ENCODE results near the gene TMEM117.
"Not testable (repeated sequence)": the region's sequence is repeated elsewhere in the genome, so short reads cannot be mapped to it uniquely, and the experiment has no call there.

Gene TMEM117

DNA sequence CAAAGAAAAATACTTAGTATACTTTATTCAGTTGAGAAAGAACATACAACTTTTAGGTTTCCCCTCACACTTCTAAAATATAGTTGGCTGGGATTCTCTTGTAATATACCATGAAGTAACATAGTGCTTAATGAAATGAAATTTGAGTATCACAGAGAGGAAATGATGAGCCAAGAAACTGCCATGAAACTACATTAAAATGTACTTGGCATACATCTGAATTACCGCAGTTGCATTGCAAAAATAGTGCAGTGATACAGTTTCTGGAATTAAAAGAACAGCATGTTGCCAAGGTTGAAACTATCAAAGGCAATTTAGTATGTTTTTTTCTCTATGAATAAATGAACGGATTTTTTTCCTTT, 389.2 kb downstream of the TMEM117 start:
- Mint-ChIP-seq H3K9me3 (no peaks in the 10 kb centered on the region), H3K4me3 (no peak overlapping the region), H3K27ac (no peak overlapping the region), H3K4me1 (no peaks in the 10 kb centered on the region), H3K27me3 (no peaks in the 10 kb centered on the region), H3K36me3 (ENCODE audit: low read depth) (no peaks in the 10 kb centered on the region)
- ATAC-seq (no peak), DNase-seq (no peak)

DNA sequence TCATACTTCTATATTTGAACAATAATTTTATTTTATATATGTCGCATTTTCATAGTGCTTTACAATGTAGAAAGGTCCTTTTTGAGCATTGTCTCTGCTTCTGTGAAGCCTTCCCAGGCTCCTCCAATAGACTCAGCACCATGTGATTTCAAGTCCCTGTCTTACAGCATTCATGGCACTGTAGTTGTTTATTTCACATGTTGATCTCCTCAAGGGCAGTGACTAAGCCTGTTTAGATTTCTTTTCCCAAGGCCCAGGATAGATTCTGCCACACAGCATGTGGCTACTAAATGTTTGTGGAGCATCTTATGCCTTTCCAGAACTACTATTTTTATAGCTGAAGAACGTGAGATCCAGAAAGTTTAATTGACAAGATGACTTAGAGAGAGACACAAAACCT, 391.7 kb downstream of the TMEM117 start:
- no peak for ATAC-seq

DNA sequence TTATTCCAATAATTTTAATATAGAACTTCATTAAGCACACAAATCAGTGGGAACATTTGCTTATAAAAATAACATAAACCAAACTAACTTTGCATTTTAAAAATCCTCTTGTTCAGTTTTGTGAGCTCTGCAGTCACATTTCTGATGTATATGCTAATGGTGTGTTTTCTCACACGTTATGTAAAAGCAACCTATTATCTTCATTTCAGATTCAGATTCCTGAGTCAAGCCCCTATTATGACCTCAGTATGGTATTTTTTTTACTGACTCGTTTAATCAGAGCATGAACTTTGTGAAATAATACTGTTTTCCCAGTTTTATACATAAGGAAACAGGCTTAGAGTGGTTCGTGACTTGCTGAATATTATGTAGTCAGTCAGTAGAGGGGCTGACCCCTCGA, 394.0 kb downstream of the TMEM117 start:
- H3K27me3 Mint-ChIP-seq: no peaks in the 10 kb centered on the region
- H3K27ac Mint-ChIP-seq: no peak overlapping the region
- H3K4me3 Mint-ChIP-seq: no peak overlapping the region
- no peaks in the 10 kb centered on the region for H3K4me1 Mint-ChIP-seq
- no peaks in the 10 kb centered on the region for H3K36me3 Mint-ChIP-seq (ENCODE audit: low read depth)
- ATAC-seq (no peak), DNase-seq (no peak)
- H3K9me3 Mint-ChIP-seq: no peaks in the 10 kb centered on the region

More for the DNA sequence above, 391.7 kb downstream of the TMEM117 start:
- no peaks in the 10 kb centered on the region for H3K36me3 Mint-ChIP-seq (ENCODE audit: low read depth)
- H3K4me1 Mint-ChIP-seq: no peaks in the 10 kb centered on the region
- H3K27ac Mint-ChIP-seq: no peak overlapping the region
- H3K27me3 Mint-ChIP-seq: no peaks in the 10 kb centered on the region
- H3K4me3 Mint-ChIP-seq: no peak overlapping the region
- no peak for DNase-seq
- no peaks in the 10 kb centered on the region for H3K9me3 Mint-ChIP-seq

- Mint-ChIP-seq H3K4me3 (no peak overlapping the region), H3K36me3 (ENCODE audit: low read depth) (no peaks in the 10 kb centered on the region)
- DNase-seq: no peak
These were observed 399.8 kb downstream of the TMEM117 start for GRCh38 chr12:44235674-44236073.

DNA sequence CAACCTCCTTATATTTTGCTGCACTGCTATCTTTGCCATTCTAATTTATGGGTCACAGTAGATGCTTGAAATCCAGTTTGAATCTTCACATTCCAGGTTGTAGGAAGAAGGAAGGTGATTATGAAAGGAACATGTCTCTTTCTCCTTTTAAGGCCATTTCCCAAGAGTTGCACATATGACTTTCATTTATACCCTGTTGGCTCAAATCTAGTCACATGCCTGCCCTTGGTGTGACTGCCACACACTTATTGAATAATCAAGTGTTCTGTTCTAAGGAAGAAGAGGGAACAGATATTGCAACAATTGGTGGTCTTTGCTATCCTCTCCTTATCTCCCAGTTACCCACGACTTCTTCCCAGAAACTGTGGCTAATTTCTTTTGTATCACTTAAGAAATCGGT, 404.3 kb downstream of the TMEM117 start:
- no peaks in the 10 kb centered on the region for H3K4me1 Mint-ChIP-seq
- H3K27me3 Mint-ChIP-seq: no peaks in the 10 kb centered on the region
- H3K4me3 Mint-ChIP-seq: no peak overlapping the region
- H3K27ac Mint-ChIP-seq: no peak overlapping the region
- DNase-seq: no peak
- H3K9me3 Mint-ChIP-seq: peaks cover 8% of the 10 kb centered on the region
- peaks cover 3% of the 10 kb centered on the region for H3K36me3 Mint-ChIP-seq (ENCODE audit: low read depth)
- ATAC-seq: no peak

More at GRCh38 chr12:44235674-44236073, 399.8 kb downstream of the TMEM117 start:
- no peak for ATAC-seq
- Mint-ChIP-seq H3K9me3 (no peaks in the 10 kb centered on the region), H3K4me1 (no peaks in the 10 kb centered on the region), H3K27me3 (no peaks in the 10 kb centered on the region), H3K27ac (no peak overlapping the region)

GRCh38 chr12:44245932-44246331, 410.1 kb downstream of the TMEM117 start:
- Mint-ChIP-seq H3K4me1 (no peaks in the 10 kb centered on the region), H3K4me3 (no peak overlapping the region), H3K9me3 (peaks cover 8% of the 10 kb centered on the region), H3K36me3 (ENCODE audit: low read depth) (peaks cover 6% of the 10 kb centered on the region), H3K27ac (no peak overlapping the region), H3K27me3 (no peaks in the 10 kb centered on the region)
- DNase-seq (no peak), ATAC-seq (no peak)

- peaks cover 8% of the 10 kb centered on the region for H3K9me3 Mint-ChIP-seq
- peaks cover 6% of the 10 kb centered on the region for H3K36me3 Mint-ChIP-seq (ENCODE audit: low read depth)
- no peaks in the 10 kb centered on the region for H3K4me1 Mint-ChIP-seq
- no peak for ATAC-seq
- DNase-seq: no peak
- no peak overlapping the region for H3K4me3 Mint-ChIP-seq
- H3K27ac Mint-ChIP-seq: no peak overlapping the region
- no peaks in the 10 kb centered on the region for H3K27me3 Mint-ChIP-seq
These were observed 410.7 kb downstream of the TMEM117 start for GRCh38 chr12:44246482-44247105.

GRCh38 chr12:44247588-44247987, 411.7 kb downstream of the TMEM117 start:
- ATAC-seq (no peak), DNase-seq (no peak)
- peaks cover 6% of the 10 kb centered on the region for H3K36me3 Mint-ChIP-seq (ENCODE audit: low read depth)
- H3K27me3 Mint-ChIP-seq: no peaks in the 10 kb centered on the region
- H3K27ac Mint-ChIP-seq: no peak overlapping the region
- H3K4me3 Mint-ChIP-seq: no peak overlapping the region
- peaks cover 8% of the 10 kb centered on the region for H3K9me3 Mint-ChIP-seq
- H3K4me1 Mint-ChIP-seq: no peaks in the 10 kb centered on the region

DNA sequence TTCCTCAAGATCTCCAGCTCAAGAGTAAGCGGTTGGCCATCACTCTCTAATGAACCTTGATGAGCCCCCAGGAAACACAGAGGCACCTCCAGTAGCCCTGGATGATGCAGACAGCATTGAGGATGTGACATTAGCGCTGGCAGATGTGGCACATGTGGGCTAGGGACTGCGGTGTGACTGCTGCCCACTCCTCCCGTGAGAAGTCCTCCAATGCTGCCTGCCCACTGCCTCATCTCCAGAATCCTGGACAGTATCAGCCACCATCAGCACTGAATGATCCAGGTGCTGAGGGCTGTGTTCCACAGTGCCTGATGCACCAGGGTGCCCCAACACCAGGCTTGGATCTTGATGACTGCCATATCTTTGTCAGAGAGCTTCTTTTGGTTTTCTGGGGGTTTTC, 412.6 kb downstream of the TMEM117 start:
- H3K4me1 Mint-ChIP-seq: no peaks in the 10 kb centered on the region
- DNase-seq: no peak
- no peak overlapping the region for H3K4me3 Mint-ChIP-seq
- no peak for ATAC-seq
- peaks cover 6% of the 10 kb centered on the region for H3K36me3 Mint-ChIP-seq (ENCODE audit: low read depth)
- H3K9me3 Mint-ChIP-seq: peaks cover 3% of the 10 kb centered on the region
- H3K27me3 Mint-ChIP-seq: no peaks in the 10 kb centered on the region
- H3K27ac Mint-ChIP-seq: no peak overlapping the region

DNA sequence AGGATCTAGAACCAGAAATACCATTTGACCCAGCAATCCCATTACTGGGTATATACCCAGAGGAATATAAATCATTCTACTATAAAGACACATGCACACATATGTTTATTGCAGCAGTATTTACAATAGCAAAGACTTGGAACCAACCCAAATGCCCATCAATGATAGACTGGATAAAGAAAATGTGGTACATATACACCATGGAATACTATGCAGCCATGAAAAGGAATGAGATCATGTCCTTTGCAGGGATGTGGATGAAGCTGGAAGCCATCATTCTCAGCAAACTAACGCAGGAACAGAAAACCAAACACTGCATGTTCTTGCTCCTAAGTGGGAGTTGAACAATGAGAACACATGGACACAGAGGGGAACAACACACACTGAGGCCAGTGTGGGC, 414.6 kb downstream of the TMEM117 start:
- not testable (repeated sequence) for H3K9me3 Mint-ChIP-seq; ATAC-seq; DNase-seq; H3K27me3 Mint-ChIP-seq; H3K4me1 Mint-ChIP-seq; H3K4me3 Mint-ChIP-seq; H3K27ac Mint-ChIP-seq; H3K36me3 Mint-ChIP-seq (ENCODE audit: low read depth)

DNA sequence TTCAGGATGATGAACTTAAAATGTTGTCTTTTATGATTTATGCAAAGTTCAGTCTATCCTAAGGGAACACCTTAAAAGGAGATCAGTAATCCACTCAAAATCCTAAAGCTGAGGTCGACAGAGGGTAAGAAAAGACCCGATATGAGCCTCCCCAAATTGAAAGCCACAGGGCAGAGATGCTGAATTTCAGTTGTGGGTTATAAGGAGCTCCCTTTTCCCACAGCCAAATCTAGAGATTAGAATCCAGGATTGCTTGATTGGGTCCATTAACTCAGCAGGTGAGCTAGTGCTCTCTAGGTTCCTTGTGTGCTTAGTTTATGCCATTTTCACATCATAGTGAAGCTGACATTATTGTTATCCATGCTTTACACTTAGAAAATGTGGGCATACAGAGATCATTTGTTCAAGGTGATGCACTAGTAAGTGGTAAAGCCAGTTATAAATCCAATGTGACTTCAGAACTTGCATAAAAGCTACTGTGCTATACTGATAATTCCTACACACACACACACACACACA, 417.5 kb downstream of the TMEM117 start:
- no peaks in the 10 kb centered on the region for H3K4me1 Mint-ChIP-seq
- no peak overlapping the region for H3K27ac Mint-ChIP-seq
- DNase-seq: no peak
- no peaks in the 10 kb centered on the region for H3K27me3 Mint-ChIP-seq
- H3K36me3 Mint-ChIP-seq (ENCODE audit: low read depth): peaks cover 3% of the 10 kb centered on the region
- no peak for ATAC-seq
- H3K4me3 Mint-ChIP-seq: no peak overlapping the region
- H3K9me3 Mint-ChIP-seq: no peaks in the 10 kb centered on the region

- Mint-ChIP-seq H3K4me1 (no peaks in the 10 kb centered on the region), H3K27ac (no peak overlapping the region), H3K4me3 (no peak overlapping the region), H3K36me3 (ENCODE audit: low read depth) (no peaks in the 10 kb centered on the region), H3K27me3 (no peaks in the 10 kb centered on the region), H3K9me3 (no peaks in the 10 kb centered on the region)
- ATAC-seq: no peak
- DNase-seq: no peak
These were observed 422.4 kb downstream of the TMEM117 start for GRCh38 chr12:44258246-44258645.

DNA sequence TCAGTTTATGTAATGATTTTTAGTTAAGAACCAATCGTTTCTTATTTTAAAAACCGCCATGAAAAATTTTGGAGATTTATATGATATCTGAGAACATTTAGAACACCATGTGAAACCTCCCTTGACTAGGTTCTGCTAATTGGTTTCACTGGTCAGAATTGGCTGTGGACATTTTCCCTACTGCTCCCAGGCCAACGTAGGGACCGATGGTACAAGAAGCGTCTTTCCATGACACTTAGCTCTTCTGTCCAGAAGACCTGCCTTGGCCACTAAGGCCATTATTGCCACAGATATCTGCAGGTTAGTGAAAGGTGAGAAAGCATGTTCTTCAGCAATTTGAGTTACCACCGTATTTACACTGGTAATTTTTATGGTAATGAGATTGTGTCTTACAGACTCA, 424.0 kb downstream of the TMEM117 start:
- no peaks in the 10 kb centered on the region for H3K9me3 Mint-ChIP-seq
- no peak for ATAC-seq
- DNase-seq: no peak
- no peak overlapping the region for H3K27ac Mint-ChIP-seq
- H3K36me3 Mint-ChIP-seq (ENCODE audit: low read depth): no peaks in the 10 kb centered on the region
- H3K4me1 Mint-ChIP-seq: no peaks in the 10 kb centered on the region
- no peak overlapping the region for H3K4me3 Mint-ChIP-seq
- no peaks in the 10 kb centered on the region for H3K27me3 Mint-ChIP-seq

DNA sequence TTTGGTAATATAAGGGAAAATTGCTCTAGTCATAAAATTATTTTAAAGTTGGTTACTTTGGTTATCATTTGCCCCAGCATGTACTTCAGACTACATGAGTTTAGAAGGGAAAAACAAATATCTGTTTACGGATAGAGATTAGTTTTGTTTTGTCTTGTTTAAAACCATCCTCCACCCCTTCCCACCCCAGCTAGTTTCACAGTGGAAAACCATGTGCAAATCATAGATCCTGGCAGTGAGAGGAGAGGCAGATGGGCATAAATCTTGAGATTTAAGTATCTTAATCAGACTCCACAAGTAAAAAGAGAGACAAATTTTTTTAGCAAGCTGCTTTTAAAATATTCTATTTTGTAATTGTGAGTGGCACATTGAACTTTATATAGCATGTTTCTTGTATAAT, 424.7 kb downstream of the TMEM117 start:
- H3K36me3 Mint-ChIP-seq (ENCODE audit: low read depth): no peaks in the 10 kb centered on the region
- H3K4me3 Mint-ChIP-seq: no peak overlapping the region
- DNase-seq (no peak), ATAC-seq (no peak)
- no peaks in the 10 kb centered on the region for H3K9me3 Mint-ChIP-seq
- no peak overlapping the region for H3K27ac Mint-ChIP-seq
- H3K4me1 Mint-ChIP-seq: no peaks in the 10 kb centered on the region
- H3K27me3 Mint-ChIP-seq: no peaks in the 10 kb centered on the region

DNA sequence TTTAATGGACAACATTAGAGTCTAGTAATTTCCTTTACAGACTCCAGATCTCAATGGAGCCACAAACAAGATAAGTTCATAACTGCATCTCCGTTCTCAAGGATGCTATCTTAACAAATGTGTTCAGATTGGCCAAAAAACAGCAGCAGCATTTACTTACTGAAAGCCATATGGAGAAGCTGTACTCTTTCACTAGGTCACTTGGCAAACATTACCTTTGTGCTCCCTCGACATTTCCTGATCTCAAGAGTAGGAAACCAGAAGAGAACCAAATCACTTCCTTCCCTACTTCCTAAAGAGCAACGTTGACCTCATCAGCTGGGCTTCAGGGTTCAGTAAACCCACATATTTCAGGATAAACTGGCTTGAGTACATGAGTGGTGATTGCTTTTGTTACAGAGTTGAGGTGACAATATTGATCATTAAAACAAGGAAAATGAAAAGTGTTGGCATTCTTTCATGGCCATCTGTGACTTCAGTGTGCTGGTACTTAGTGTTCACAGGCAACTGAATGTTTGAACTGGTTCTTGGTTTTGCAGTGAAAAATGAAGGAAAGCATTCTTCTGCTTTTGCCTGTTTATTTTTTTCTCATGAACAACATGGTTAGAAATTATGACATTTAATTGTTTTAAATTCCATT, 449.6 kb downstream of the TMEM117 start:
- no peak for ATAC-seq
- H3K4me3 Mint-ChIP-seq: no peak overlapping the region
- H3K36me3 Mint-ChIP-seq (ENCODE audit: low read depth): no peaks in the 10 kb centered on the region
- no peaks in the 10 kb centered on the region for H3K27me3 Mint-ChIP-seq
- no peak overlapping the region for H3K27ac Mint-ChIP-seq
- peaks cover 20% of the 10 kb centered on the region for H3K4me1 Mint-ChIP-seq
- H3K9me3 Mint-ChIP-seq: peaks cover 10% of the 10 kb centered on the region
- DNase-seq: no peak
